AG09319 (cell line): ENCODE data around the gene TUBGCP6.
"Not testable (repeated sequence)": the region's sequence is repeated elsewhere in the genome, so short reads cannot be mapped to it uniquely, and the experiment has no call there.

Source experiments
- DNase-seq: peaks from one replicate; pipeline ENCODE4 v3.0.0-alpha.2; 2010; ENCODE audit warnings: low read depth; ENCODE audit errors: extremely low read depth
- CTCF ChIP-seq: IDR thresholded peaks from 2 replicates; pipeline ENCODE4 v1.5.1; 2011; ENCODE audit warnings: low read depth, mild to moderate bottlenecking, inconsistent platforms, low read length, moderate library complexity

TUBGCP6 gene

GRCh38 chr22:50278461-50278860, 33.6 kb upstream of the TUBGCP6 start:
- no peak for DNase-seq
- TF ChIP-seq CTCF: no peak

GRCh38 chr22:50277761-50278160, 32.9 kb upstream of the TUBGCP6 start:
- no peak for TF ChIP-seq CTCF
- DNase-seq: no peak

GRCh38 chr22:50276143-50276542, 31.3 kb upstream of the TUBGCP6 start:
- DNase-seq: no peak
- TF ChIP-seq CTCF: peak; percentile 39

- no peak for TF ChIP-seq CTCF
- no peak for DNase-seq
Observed at GRCh38 chr22:50275181-50276055, 30.6 kb upstream of the TUBGCP6 start.

- TF ChIP-seq CTCF: no peak
- DNase-seq: no peak
Observed at GRCh38 chr22:50274771-50275170, 29.9 kb upstream of the TUBGCP6 start.

GRCh38 chr22:50274311-50274710, 29.5 kb upstream of the TUBGCP6 start:
- no peak for DNase-seq
- peak; percentile 29 for TF ChIP-seq CTCF

GRCh38 chr22:50273781-50274180, 29.0 kb upstream of the TUBGCP6 start:
- DNase-seq: not testable (repeated sequence)

- DNase-seq: not testable (repeated sequence)
Observed at GRCh38 chr22:50273352-50273751, 28.5 kb upstream of the TUBGCP6 start.
